Measurements from ENCODE around the gene COL21A1.
A peak's percentile ranks its signal among the peaks of the same experiment; 100 is the strongest.

COL21A1 gene

GRCh38 chr6:56255349-56255748, 8.0 kb upstream of the COL21A1 start:
- Histone ChIP-seq H3K9me3 (ENCODE audit: insufficient read depth, low read depth, low read length) (no peaks in the 10 kb centered on the region), H4K8ac (ENCODE audit: low read depth, low read length) (no peak overlapping the region), H3K4me1 (ENCODE audit: control insufficient read depth in 1 of 2, insufficient read depth in 2 of 2, low read length in 2 of 2) (no peaks in the 10 kb centered on the region), H3K23ac (ENCODE audit: low read length) (no peak overlapping the region), H4K91ac (ENCODE audit: low read depth, low read length) (no peak overlapping the region), H3K27ac (ENCODE audit: low read depth, low read length) (no peak overlapping the region), H3K18ac (ENCODE audit: low read length) (no peak overlapping the region), H3K4ac (ENCODE audit: low read depth, low read length) (no peak overlapping the region), H2BK5ac (ENCODE audit: low read depth, low read length, poor library complexity) (no peak overlapping the region), H3K4me2 (ENCODE audit: low read length) (no peak overlapping the region), H2AK5ac (ENCODE audit: low read length) (no peak overlapping the region), H2AFZ (ENCODE audit: insufficient read depth, low read length, poor library complexity) (no peak overlapping the region), H3K27me3 (ENCODE audit: insufficient read depth, low read length) (no peaks in the 10 kb centered on the region), H3K36me3 (ENCODE audit: control insufficient read depth in 1 of 2, insufficient read depth in 2 of 2, low read length in 2 of 2) (no peaks in the 10 kb centered on the region), H4K12ac (ENCODE audit: low read depth, low read length) (no peak overlapping the region), H3K79me2 (ENCODE audit: control insufficient read depth, insufficient read depth, low read length, poor library complexity) (no peaks in the 10 kb centered on the region), H3K14ac (ENCODE audit: low read length) (no peak overlapping the region), H2BK12ac (ENCODE audit: low read length) (no peak overlapping the region), H3K9ac (ENCODE audit: low read length) (no peak overlapping the region), H3K79me1 (ENCODE audit: low read length) (no peaks in the 10 kb centered on the region), H3K4me3 (ENCODE audit: low read depth, low read length) (no peak overlapping the region), H2BK120ac (ENCODE audit: insufficient read depth, low read length, poor library complexity) (no peak overlapping the region)
- peak in 1 of 2 donors; percentile 72 for DNase-seq
- WGBS (ENCODE audit: extremely low coverage, insufficient coverage, insufficient read length), result no CpG with 5 or more reads among the region's 1 CpG

DNA sequence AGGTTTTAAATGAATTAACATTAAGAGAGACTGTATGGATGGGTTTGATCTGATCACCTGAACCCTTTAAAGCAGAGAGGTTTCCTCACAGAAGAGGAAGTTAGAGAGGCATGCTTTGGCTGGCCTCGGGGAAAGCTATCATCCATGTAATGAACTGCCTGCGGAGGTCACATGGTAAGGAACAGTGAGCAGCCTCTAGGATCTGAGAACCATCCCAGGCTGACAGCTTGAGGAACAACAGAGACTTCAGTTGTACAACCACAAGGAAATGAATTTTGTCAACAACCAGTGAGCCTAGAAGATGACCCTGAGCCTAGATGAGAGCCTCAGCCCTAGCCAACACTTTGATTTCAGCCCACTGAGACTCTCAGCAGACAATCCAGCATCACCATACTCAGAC, 2.9 kb upstream of the COL21A1 start:
- no peak overlapping the region for H2AFZ ChIP-seq (ENCODE audit: insufficient read depth, low read length, poor library complexity)
- H3K4ac ChIP-seq (ENCODE audit: low read depth, low read length), result no peak overlapping the region
- no peak overlapping the region for H2BK12ac ChIP-seq (ENCODE audit: low read length)
- H3K14ac ChIP-seq (ENCODE audit: low read length), result no peak overlapping the region
- H3K79me1 ChIP-seq (ENCODE audit: low read length), result no peaks in the 10 kb centered on the region
- H2AK5ac ChIP-seq (ENCODE audit: low read length), result no peak overlapping the region
- H3K79me2 ChIP-seq (ENCODE audit: control insufficient read depth, insufficient read depth, low read length, poor library complexity), result no peaks in the 10 kb centered on the region
- no peak overlapping the region for H3K4me2 ChIP-seq (ENCODE audit: low read length)
- no peaks in the 10 kb centered on the region for H3K27me3 ChIP-seq (ENCODE audit: insufficient read depth, low read length)
- no peak overlapping the region for H2BK120ac ChIP-seq (ENCODE audit: insufficient read depth, low read length, poor library complexity)
- H3K9me3 ChIP-seq (ENCODE audit: insufficient read depth, low read depth, low read length), result no peaks in the 10 kb centered on the region
- no peak overlapping the region for H4K12ac ChIP-seq (ENCODE audit: low read depth, low read length)
- no peak overlapping the region for H3K9ac ChIP-seq (ENCODE audit: low read length)
- no peak overlapping the region for H4K8ac ChIP-seq (ENCODE audit: low read depth, low read length)
- H3K18ac ChIP-seq (ENCODE audit: low read length), result no peak overlapping the region
- H3K27ac ChIP-seq (ENCODE audit: low read depth, low read length), result no peak overlapping the region
- no peak overlapping the region for H3K23ac ChIP-seq (ENCODE audit: low read length)
- no peak overlapping the region for H4K91ac ChIP-seq (ENCODE audit: low read depth, low read length)
- H3K4me1 ChIP-seq (ENCODE audit: control insufficient read depth in 1 of 2, insufficient read depth in 2 of 2, low read length in 2 of 2), result peaks cover 8 to 9% of the 10 kb centered on the region in 2 experiments
- DNase-seq, result no peak
- H3K36me3 ChIP-seq (ENCODE audit: control insufficient read depth in 1 of 2, insufficient read depth in 2 of 2, low read length in 2 of 2), result no peaks in the 10 kb centered on the region
- no peak overlapping the region for H3K4me3 ChIP-seq (ENCODE audit: low read depth, low read length)
- WGBS (ENCODE audit: extremely low coverage, insufficient coverage, insufficient read length), result no CpG with 5 or more reads among the region's 2 CpGs
- no peak overlapping the region for H2BK5ac ChIP-seq (ENCODE audit: low read depth, low read length, poor library complexity)

DNA sequence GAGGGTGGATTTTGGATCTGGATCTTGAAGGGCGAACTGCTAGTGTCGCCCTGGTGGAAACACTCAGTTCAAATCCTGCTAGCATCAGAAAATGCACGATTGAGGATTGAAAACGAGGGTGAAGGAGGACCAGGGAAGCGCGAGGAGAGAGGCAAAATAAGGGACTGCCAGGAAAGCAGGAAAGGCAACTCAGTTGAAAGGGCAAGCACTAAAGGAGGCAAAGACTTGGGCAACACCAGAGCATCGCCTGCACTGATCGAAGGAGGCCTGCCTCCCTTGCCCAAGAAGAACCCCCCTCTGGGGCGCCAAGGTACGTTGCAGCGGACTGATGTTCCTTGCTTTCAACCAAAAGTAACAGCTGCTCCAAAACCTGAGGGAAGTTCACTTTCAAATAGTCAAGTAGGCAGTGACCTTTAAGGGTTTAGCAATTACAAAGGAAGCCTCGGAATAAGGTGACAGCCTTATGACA, 308 bp upstream of the COL21A1 start:
- H3K4me3 ChIP-seq (ENCODE audit: low read depth, low read length), result no peak overlapping the region
- peak overlapping the region; percentile 30 for H2AFZ ChIP-seq (ENCODE audit: insufficient read depth, low read length, poor library complexity)
- no peak overlapping the region for H3K4ac ChIP-seq (ENCODE audit: low read depth, low read length)
- H3K27me3 ChIP-seq (ENCODE audit: insufficient read depth, low read length), result no peaks in the 10 kb centered on the region
- no peak overlapping the region for H3K23ac ChIP-seq (ENCODE audit: low read length)
- H4K12ac ChIP-seq (ENCODE audit: low read depth, low read length), result no peak overlapping the region
- no peak overlapping the region for H3K27ac ChIP-seq (ENCODE audit: low read depth, low read length)
- H2BK12ac ChIP-seq (ENCODE audit: low read length), result no peak overlapping the region
- H3K4me1 ChIP-seq (ENCODE audit: control insufficient read depth in 1 of 2, insufficient read depth in 2 of 2, low read length in 2 of 2), result peaks cover 8 to 9% of the 10 kb centered on the region in 2 experiments
- no peak overlapping the region for H2BK120ac ChIP-seq (ENCODE audit: insufficient read depth, low read length, poor library complexity)
- H3K9me3 ChIP-seq (ENCODE audit: insufficient read depth, low read depth, low read length), result no peaks in the 10 kb centered on the region
- no peak overlapping the region for H3K9ac ChIP-seq (ENCODE audit: low read length)
- H3K4me2 ChIP-seq (ENCODE audit: low read length), result peak overlapping the region; percentile 80
- H3K79me2 ChIP-seq (ENCODE audit: control insufficient read depth, insufficient read depth, low read length, poor library complexity), result no peaks in the 10 kb centered on the region
- H2AK5ac ChIP-seq (ENCODE audit: low read length), result no peak overlapping the region
- no peak overlapping the region for H2BK5ac ChIP-seq (ENCODE audit: low read depth, low read length, poor library complexity)
- no peak overlapping the region for H4K91ac ChIP-seq (ENCODE audit: low read depth, low read length)
- no peak overlapping the region for H3K14ac ChIP-seq (ENCODE audit: low read length)
- no peaks in the 10 kb centered on the region for H3K36me3 ChIP-seq (ENCODE audit: control insufficient read depth in 1 of 2, insufficient read depth in 2 of 2, low read length in 2 of 2)
- no peaks in the 10 kb centered on the region for H3K79me1 ChIP-seq (ENCODE audit: low read length)
- no peak overlapping the region for H3K18ac ChIP-seq (ENCODE audit: low read length)
- H4K8ac ChIP-seq (ENCODE audit: low read depth, low read length), result no peak overlapping the region
- WGBS (ENCODE audit: extremely low coverage, insufficient coverage, insufficient read length), result no CpG with 5 or more reads among the region's 12 CpGs
- DNase-seq, result no peak

DNA sequence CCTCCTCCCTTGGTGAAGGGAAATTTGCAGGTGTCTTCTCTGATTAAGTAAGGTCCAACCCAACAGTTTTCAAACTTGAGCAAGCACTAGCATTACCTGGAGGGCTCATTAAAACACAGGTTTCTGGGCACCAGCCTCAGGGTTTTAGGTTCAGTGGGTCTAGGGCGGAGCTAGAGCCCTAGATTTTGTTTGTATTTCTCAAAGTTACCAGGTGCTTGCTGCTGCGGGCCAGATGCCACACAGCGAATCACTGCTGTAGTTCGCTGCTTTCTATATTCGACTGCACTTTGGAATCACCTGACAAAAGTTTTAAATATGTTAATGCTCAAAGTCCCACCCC, 869 bp downstream of the COL21A1 start:
- H3K27ac ChIP-seq (ENCODE audit: low read depth, low read length), result no peak overlapping the region
- H4K91ac ChIP-seq (ENCODE audit: low read depth, low read length), result no peak overlapping the region
- H2AFZ ChIP-seq (ENCODE audit: insufficient read depth, low read length, poor library complexity), result no peak overlapping the region
- H3K9ac ChIP-seq (ENCODE audit: low read length), result no peak overlapping the region
- no peak overlapping the region for H3K14ac ChIP-seq (ENCODE audit: low read length)
- H3K4me3 ChIP-seq (ENCODE audit: low read depth, low read length), result no peak overlapping the region
- H3K4me1 ChIP-seq (ENCODE audit: control insufficient read depth in 1 of 2, insufficient read depth in 2 of 2, low read length in 2 of 2), result peaks cover 8 to 9% of the 10 kb centered on the region in 2 experiments
- no peak overlapping the region for H2BK12ac ChIP-seq (ENCODE audit: low read length)
- H3K27me3 ChIP-seq (ENCODE audit: insufficient read depth, low read length), result no peaks in the 10 kb centered on the region
- no peak overlapping the region for H2BK120ac ChIP-seq (ENCODE audit: insufficient read depth, low read length, poor library complexity)
- no peaks in the 10 kb centered on the region for H3K79me2 ChIP-seq (ENCODE audit: control insufficient read depth, insufficient read depth, low read length, poor library complexity)
- no peak overlapping the region for H4K12ac ChIP-seq (ENCODE audit: low read depth, low read length)
- no CpG with 5 or more reads among the region's 5 CpGs for WGBS (ENCODE audit: extremely low coverage, insufficient coverage, insufficient read length)
- H3K23ac ChIP-seq (ENCODE audit: low read length), result no peak overlapping the region
- no peak overlapping the region for H3K4ac ChIP-seq (ENCODE audit: low read depth, low read length)
- H3K4me2 ChIP-seq (ENCODE audit: low read length), result peak overlapping the region; percentile 80
- no peaks in the 10 kb centered on the region for H3K79me1 ChIP-seq (ENCODE audit: low read length)
- no peaks in the 10 kb centered on the region for H3K36me3 ChIP-seq (ENCODE audit: control insufficient read depth in 1 of 2, insufficient read depth in 2 of 2, low read length in 2 of 2)
- H2BK5ac ChIP-seq (ENCODE audit: low read depth, low read length, poor library complexity), result no peak overlapping the region
- DNase-seq, result no peak
- H4K8ac ChIP-seq (ENCODE audit: low read depth, low read length), result no peak overlapping the region
- H3K18ac ChIP-seq (ENCODE audit: low read length), result no peak overlapping the region
- H3K9me3 ChIP-seq (ENCODE audit: insufficient read depth, low read depth, low read length), result no peaks in the 10 kb centered on the region
- no peak overlapping the region for H2AK5ac ChIP-seq (ENCODE audit: low read length)

Data from trophoblast cell (in vitro differentiated cells and primary cell).